NCI-H146 treated with DMSO at 0.1 percent for 48 hours (cell line): ENCODE results near the gene PCDHGA12.
"Not testable (repeated sequence)": the region's sequence is repeated elsewhere in the genome, so short reads cannot be mapped to it uniquely, and the experiment has no call there.

Source experiments
- DNase-seq: peaks from one replicate; lab custom pipeline; 2025; ENCODE audit not compliant: unreplicated experiment; lab: John Stamatoyannopoulos, UW

PCDHGA12 gene

DNA sequence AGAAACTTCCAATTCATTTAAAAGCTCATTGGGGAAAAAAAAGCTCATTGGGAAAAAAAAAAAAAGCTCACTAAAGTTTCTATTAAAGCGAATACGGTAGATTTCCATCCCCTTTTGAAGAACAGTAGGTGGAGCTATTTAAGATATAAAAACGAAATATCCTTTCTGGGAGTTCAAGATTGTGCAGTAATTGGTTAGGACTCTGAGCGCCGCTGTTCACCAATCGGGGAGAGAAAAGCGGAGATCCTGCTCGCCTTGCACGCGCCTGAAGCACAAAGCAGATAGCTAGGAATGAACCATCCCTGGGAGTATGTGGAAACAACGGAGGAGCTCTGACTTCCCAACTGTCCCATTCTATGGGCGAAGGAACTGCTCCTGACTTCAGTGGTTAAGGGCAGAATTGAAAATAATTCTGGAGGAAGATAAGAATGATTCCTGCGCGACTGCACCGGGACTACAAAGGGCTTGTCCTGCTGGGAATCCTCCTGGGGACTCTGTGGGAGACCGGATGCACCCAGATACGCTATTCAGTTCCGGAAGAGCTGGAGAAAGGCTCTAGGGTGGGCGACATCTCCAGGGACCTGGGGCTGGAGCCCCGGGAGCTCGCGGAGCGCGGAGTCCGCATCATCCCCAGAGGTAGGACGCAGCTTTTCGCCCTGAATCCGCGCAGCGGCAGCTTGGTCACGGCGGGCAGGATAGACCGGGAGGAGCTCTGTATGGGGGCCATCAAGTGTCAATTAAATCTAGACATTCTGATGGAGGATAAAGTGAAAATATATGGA, at the start of gene PCDHGA12:
TSS of gene PCDHGA12 (plus strand) at position 176 of the 782 bp plus-strand sequence. CDS start at position 429, 253 bp downstream.
- no peak for DNase-seq

DNA sequence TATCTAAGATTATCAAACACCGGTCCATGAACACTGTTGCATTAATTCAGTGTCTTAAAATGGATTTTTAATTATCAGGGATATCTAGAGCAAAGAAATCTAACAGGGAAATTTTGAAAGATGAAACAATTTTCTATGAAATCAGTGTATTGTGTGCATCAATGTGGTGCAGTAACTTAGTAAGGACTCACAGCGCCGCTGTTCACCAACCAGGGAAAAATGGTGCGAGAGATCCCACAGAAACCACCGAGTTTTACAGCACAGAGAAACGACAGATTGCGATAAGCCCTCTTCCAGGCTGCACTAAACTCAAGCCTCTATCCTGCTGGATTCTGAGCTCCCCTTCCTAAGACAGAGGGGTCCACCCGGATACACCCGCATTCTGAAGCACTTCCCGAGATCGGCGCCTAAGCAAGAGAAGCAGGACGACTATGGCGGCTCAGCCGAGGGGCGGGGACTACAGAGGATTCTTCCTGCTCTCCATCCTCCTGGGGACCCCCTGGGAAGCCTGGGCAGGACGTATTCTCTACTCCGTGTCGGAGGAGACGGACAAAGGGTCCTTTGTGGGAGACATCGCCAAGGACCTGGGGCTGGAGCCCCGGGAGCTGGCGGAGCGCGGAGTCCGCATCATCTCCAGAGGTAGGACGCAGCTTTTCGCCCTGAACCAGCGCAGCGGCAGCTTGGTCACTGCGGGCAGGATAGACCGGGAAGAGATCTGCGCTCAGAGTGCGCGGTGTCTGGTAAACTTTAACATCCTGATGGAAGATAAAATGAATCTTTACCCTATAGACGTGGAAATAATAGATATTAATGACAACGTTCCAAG, 47.6 kb upstream of the PCDHGA12 start, which contains the start of gene PCDHGA7:
TSS of gene PCDHGA7 (plus strand) at position 274 of the 826 bp plus-strand sequence. CDS start at position 432, 158 bp downstream.
- DNase-seq = no peak

GRCh38 chr5:141383345-141383744, 47.0 kb upstream of the PCDHGA12 start:
- DNase-seq = no peak

DNA sequence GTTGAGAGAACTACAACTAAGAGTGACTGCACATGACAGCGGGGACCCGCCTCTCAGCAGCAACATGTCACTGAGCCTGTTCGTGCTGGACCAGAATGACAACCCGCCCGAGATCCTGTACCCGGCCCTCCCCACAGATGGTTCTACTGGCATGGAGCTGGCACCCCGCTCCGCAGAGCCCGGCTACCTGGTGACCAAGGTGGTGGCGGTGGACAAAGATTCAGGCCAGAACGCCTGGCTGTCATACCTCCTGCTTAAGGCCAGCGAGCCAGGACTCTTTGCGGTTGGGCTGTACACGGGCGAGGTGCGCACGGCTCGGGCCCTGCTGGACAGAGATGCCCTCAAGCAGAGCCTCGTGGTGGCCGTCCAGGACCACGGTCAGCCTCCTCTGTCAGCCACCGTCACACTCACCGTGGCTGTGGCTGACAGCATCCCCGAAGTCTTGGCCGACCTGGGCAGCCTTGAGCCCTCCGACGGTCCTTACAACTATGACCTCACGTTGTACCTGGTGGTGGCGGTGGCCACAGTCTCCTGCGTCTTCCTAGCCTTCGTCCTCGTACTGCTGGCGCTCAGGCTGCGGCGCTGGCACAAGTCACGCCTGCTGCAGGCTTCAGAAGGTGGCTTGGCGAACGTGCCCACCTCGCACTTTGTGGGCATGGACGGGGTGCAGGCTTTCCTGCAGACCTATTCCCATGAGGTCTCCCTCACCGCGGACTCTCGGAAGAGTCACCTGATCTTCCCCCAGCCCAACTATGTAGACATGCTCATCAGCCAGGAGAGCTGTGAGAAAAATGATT, 45.6 kb upstream of the PCDHGA12 start:
- no peak for DNase-seq

- not testable (repeated sequence) for DNase-seq
Measured at GRCh38 chr5:141387557-141388311, 42.6 kb upstream of the PCDHGA12 start, which contains the start of gene PCDHGB4. Gene PCDHGB4, plus strand, starts transcription at chr5:141387698. Its CDS starts 187 bp downstream, at chr5:141387885.

DNA sequence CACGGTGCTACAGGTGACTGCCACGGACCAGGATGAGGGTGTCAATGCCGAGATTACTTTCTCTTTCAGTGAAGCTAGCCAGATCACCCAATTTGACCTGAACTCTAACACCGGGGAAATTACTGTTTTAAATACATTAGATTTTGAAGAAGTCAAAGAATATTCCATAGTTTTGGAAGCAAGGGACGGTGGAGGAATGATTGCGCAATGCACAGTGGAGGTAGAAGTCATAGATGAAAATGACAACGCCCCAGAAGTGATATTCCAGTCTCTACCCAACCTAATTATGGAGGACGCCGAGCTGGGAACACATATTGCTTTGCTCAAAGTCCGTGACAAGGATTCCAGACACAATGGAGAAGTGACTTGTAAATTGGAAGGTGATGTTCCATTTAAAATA, 41.6 kb upstream of the PCDHGA12 start:
- DNase-seq = no peak

DNA sequence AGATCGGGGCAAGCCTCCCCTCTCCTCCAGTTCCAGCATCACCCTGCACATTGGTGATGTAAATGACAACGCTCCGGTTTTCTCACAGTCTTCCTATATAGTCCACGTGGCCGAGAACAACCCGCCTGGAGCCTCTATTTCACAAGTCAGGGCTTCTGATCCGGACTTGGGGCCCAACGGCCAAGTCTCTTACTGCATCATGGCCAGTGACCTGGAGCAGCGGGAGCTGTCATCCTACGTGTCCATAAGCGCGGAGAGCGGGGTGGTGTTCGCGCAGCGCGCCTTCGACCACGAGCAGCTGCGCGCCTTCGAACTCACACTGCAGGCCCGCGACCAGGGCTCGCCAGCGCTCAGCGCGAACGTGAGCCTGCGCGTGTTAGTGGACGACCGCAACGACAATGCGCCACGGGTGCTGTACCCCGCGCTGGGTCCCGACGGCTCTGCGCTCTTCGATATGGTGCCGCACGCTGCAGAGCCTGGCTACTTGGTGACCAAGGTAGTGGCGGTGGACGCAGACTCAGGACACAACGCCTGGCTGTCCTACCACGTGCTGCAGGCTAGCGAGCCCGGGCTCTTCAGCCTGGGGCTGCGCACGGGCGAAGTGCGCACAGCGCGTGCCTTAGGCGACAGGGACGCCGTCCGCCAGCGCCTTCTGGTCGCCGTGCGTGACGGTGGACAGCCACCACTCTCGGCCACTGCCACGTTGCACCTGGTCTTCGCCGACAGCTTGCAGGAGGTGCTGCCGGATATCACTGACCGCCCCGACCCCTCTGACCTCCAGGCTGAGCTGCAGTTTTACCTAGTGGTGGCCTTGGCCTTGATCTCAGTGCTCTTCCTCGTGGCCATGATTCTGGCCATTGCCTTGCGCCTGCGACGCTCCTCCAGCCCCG, 40.9 kb upstream of the PCDHGA12 start:
- DNase-seq = no peak

DNA sequence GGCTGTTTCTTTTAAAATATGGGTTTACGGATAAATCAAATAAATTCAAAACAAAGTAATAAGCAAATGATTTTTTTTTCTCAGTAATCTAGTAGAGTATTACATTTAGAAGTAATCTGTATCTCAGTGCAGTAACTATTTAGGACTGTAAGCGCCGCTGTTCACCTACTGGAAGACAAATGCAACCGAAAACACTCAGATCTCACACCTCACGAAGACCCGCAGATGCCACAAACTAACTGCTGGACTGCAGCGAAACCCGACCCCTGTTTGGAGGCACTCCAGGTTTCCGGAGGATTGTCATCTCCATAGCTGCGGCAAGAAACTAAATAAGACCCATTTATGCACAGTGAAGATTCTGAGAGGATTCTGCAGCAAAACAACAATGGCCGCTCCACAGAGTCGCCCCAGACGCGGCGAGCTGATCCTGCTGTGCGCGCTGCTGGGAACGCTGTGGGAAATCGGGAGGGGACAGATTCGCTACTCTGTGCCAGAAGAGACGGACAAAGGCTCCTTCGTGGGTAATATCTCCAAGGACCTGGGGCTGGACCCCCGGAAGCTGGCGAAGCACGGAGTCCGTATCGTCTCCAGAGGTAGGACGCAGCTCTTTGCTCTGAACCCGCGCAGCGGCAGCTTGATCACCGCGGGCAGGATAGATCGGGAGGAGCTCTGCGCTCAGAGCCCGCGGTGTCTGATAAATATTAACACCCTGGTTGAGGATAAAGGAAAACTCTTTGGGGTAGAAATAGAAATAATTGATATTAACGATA, 37.7 kb upstream of the PCDHGA12 start, which contains the start of gene PCDHGA8:
TSS of gene PCDHGA8 (plus strand) at position 205 of the 770 bp plus-strand sequence. CDS start at position 386, 181 bp downstream.
- no peak for DNase-seq

GRCh38 chr5:141393267-141393666, 37.0 kb upstream of the PCDHGA12 start:
- no peak for DNase-seq

DNA sequence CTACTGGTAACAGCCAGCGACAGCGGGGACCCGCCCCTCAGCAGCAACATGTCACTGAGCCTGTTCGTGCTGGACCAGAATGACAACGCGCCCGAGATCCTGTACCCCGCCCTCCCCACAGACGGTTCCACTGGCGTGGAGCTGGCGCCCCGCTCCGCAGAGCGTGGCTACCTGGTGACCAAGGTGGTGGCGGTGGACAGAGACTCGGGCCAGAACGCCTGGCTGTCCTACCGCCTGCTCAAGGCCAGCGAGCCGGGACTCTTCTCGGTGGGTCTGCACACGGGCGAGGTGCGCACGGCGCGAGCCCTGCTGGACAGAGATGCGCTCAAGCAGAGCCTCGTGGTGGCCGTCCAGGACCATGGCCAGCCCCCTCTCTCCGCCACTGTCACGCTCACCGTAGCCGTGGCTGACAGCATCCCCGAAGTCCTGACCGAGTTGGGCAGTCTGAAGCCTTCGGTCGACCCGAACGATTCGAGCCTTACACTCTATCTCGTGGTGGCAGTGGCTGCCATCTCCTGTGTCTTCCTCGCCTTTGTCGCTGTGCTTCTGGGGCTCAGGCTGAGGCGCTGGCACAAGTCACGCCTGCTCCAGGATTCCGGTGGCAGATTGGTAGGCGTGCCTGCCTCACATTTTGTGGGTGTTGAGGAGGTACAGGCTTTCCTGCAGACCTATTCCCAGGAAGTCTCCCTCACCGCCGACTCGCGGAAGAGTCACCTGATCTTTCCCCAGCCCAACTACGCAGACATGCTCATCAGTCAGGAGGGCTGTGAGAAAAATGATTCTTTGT, 35.7 kb upstream of the PCDHGA12 start:
- DNase-seq = not testable (repeated sequence)

DNA sequence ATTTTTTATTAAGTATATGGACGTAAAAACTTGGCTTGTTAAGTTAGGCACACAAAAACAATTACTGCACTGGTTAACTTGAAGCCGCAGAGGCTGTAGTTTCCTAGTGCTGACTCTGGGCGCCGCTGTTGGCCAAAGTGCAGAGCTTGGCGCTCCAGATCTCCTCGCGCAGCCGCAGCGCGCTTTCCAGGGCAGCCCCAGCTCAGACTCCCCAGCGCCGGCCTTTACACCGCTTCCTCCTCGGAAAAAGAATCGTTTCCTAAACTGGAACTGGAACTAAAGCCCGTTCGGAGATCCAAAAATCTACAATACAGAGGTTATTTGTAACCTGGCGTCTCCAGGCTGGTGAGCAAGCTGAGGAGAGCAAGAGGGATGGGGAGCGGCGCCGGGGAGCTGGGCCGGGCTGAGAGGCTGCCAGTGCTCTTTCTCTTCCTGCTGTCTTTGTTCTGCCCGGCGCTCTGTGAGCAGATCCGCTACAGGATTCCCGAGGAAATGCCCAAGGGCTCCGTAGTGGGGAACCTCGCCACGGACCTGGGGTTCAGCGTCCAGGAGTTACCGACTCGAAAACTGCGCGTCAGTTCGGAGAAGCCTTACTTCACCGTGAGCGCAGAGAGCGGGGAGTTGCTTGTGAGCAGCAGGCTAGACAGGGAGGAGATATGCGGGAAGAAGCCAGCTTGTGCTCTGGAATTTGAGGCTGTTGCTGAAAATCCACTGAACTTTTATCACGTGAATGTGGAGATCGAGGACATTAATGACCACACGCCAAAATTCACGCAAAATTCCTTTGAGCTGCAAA, 32.4 kb upstream of the PCDHGA12 start, which contains the start of gene PCDHGB5:
TSS of gene PCDHGB5 (plus strand) at position 192 of the 796 bp plus-strand sequence. CDS start at position 373, 181 bp downstream.
- DNase-seq = not testable (repeated sequence)

DNA sequence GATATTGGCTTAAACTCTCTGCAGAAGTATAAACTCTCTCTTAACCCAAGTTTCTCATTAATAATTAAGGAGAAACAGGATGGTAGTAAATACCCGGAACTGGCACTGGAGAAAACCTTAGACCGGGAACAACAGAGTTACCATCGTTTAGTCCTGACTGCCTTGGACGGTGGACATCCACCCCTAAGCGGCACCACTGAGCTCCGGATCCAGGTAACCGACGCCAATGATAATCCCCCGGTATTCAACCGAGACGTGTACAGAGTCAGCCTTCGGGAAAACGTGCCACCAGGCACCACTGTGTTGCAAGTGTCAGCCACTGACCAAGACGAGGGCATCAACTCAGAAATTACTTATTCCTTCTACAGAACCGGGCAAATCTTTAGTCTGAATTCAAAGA, 31.7 kb upstream of the PCDHGA12 start:
- no peak for DNase-seq

GRCh38 chr5:141399555-141400258, 30.6 kb upstream of the PCDHGA12 start:
- DNase-seq = no peak

DNA sequence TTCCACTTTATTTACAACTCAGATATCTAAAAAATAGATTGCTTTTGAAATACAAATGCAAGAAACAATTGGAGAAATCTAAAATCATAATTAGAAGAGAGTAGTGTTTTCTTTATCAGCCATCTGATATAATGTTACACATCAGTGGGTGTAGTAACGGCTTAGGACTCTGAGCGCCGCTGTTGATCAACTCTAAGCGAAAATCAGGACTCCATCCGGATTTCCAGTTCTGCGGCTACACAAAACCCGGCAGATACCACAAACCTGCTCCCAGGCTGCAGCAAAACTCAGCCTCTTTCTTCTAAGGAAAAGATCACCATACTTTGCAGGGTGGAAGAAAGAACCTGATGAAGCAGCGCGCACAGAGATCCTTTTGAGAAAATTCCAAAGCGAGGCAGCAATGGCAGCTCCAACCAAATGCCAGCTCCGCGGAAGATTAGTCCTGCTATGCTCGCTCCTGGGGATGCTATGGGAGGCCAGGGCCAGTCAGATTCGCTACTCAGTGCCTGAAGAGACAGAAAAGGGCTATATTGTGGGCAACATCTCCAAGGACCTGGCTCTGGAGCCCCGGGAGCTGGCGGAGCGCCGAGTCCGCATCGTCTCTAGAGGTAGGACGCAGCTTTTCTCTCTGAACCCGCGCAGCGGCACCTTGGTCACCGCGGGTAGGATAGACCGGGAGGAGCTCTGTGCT, 27.6 kb upstream of the PCDHGA12 start, which contains the start of gene PCDHGA9:
TSS of gene PCDHGA9 (plus strand) at position 226 of the 691 bp plus-strand sequence. CDS start at position 401, 175 bp downstream.
- DNase-seq = no peak

DNA sequence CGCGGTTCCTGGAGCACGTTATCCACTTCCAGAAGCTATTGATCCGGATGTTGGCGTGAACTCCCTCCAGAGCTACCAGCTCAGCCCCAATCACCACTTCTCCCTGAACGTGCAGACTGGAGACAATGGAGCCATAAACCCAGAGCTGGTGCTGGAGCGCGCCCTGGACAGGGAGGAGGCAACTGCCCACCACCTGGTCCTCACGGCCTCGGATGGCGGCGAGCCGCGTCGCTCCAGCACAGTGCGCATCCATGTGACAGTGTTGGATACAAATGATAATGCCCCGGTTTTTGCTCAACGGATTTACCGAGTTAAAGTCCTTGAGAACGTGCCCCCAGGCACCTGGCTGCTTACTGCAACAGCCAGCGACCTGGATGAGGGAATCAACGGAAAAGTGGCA, 26.9 kb upstream of the PCDHGA12 start:
- no peak for DNase-seq
